Mesodermal cell (in vitro differentiated cells): ENCODE data around the gene OR8K3. TPM values are rescaled to one million over a fixed set of nuclear protein-coding genes. Genes with fewer than 3 reads are reported as not detected.

Experiments used
- H3K27ac ChIP-seq: 2 replicates; pipeline ENCODE4 v1.7.0; 2013; ENCODE audit warnings: mild to moderate bottlenecking, low read depth, low read length, moderate library complexity; ENCODE audit not compliant: severe bottlenecking
- H3K36me3 ChIP-seq: 2 replicates; pipeline ENCODE4 v1.7.1; 2013; ENCODE audit warnings: mild to moderate bottlenecking, low read length, moderate library complexity; ENCODE audit not compliant: control insufficient read depth, insufficient read depth
- H3K4me1 ChIP-seq: one replicate; pipeline ENCODE4 v1.7.1; 2013; ENCODE audit warnings: mild to moderate bottlenecking, low read length; ENCODE audit not compliant: insufficient read depth, control insufficient read depth, poor library complexity, severe bottlenecking
- H3K4me3 ChIP-seq: 2 replicates; pipeline ENCODE4 v1.7.0; 2013; ENCODE audit warnings: low read length, control low read depth, mild to moderate bottlenecking; ENCODE audit not compliant: insufficient read depth, poor library complexity, severe bottlenecking; ENCODE audit errors: extremely low read depth
- H3K9me3 ChIP-seq: 2 replicates; pipeline ENCODE4 v1.7.1; 2013; ENCODE audit warnings: mild to moderate bottlenecking, low read length, moderate library complexity; ENCODE audit not compliant: control insufficient read depth
- WGBS, 2 experiments: methylation state at CpG; one replicate each; pipeline ENCODE4 v1.1.5; 2013; ENCODE audit warnings: missing lambda C conversion rate in 2 of 2; ENCODE audit not compliant: insufficient coverage in 2 of 2; 5-methylcytosine and 5-hydroxymethylcytosine counted together
- polyA plus RNA-seq, 2 experiments: library from polyadenylated mRNA; stranded (reverse); fragments of 50-300 nt; gene quantifications; one replicate each; pipeline ENCODE4 v1.2.3, GENCODE V29; 2013

Gene OR8K3
- polyA plus RNA-seq (2013, experiment 1 of 2): not detected
- not detected for polyA plus RNA-seq (2013, experiment 2 of 2)

- no peaks in the 10 kb centered on the region for H3K36me3 ChIP-seq
- no peaks in the 10 kb centered on the region for H3K4me1 ChIP-seq
- H3K4me3 ChIP-seq: no peak within 1 kb of the TSS
- no peaks in the 10 kb centered on the region for H3K9me3 ChIP-seq
- no peak within 1 kb of the TSS for H3K27ac ChIP-seq
Measured at GRCh38 chr11:56314844-56315243, at the start of gene OR8K3. Gene OR8K3 (plus strand): TSS chr11:56315144. CDS start chr11:56318307, 3,163 bp downstream.

GRCh38 chr11:56271092-56271491 is 43.9 kb upstream of the OR8K3 start:
- Histone ChIP-seq H3K4me3 (no peak overlapping the region), H3K36me3 (no peaks in the 10 kb centered on the region), H3K27ac (no peak overlapping the region), H3K4me1 (no peaks in the 10 kb centered on the region), H3K9me3 (no peaks in the 10 kb centered on the region)
- WGBS, 2 experiments: 29% methylated on average over 1 of the region's 3 CpGs; no CpG with 5 or more reads in 1 of the 2 experiments

- no peak within 1 kb of the TSS for H3K27ac ChIP-seq
- no peak within 1 kb of the TSS for H3K4me3 ChIP-seq
- no peaks in the 10 kb centered on the region for H3K36me3 ChIP-seq
- no peaks in the 10 kb centered on the region for H3K9me3 ChIP-seq
- no peaks in the 10 kb centered on the region for H3K4me1 ChIP-seq
Measured at GRCh38 chr11:56273854-56274253, 41.1 kb upstream of the OR8K3 start, which contains the start of gene OR5T1. Gene OR5T1 (plus strand): TSS chr11:56274154. CDS start chr11:56275639, 1,485 bp downstream.

- WGBS, 2 experiments: no CpG with 5 or more reads among the region's 2 CpGs
- H3K36me3 ChIP-seq: no peaks in the 10 kb centered on the region
- no peak within 1 kb of the TSS for H3K27ac ChIP-seq
- H3K9me3 ChIP-seq: no peaks in the 10 kb centered on the region
- no peak within 1 kb of the TSS for H3K4me3 ChIP-seq
- no peaks in the 10 kb centered on the region for H3K4me1 ChIP-seq
Measured at GRCh38 chr11:56292154-56292553, 22.8 kb upstream of the OR8K3 start, which contains the start of gene OR8H1. Gene OR8H1 (minus strand): TSS chr11:56292254. CDS start chr11:56291062, 1,192 bp downstream.

GRCh38 chr11:56296898-56297297 is 18.0 kb upstream of the OR8K3 start:
- H3K36me3 ChIP-seq: no peaks in the 10 kb centered on the region
- no peak overlapping the region for H3K27ac ChIP-seq
- no peak overlapping the region for H3K4me3 ChIP-seq
- WGBS, 2 experiments: 80 to 93% methylated on average over 2 to 4 of the region's 4 CpGs
- no peaks in the 10 kb centered on the region for H3K4me1 ChIP-seq
- H3K9me3 ChIP-seq: no peaks in the 10 kb centered on the region

GRCh38 chr11:56307836-56308235 is 7.1 kb upstream of the OR8K3 start:
- WGBS, 2 experiments: 89 to 94% methylated on average over 3 of the region's 3 CpGs
- no peaks in the 10 kb centered on the region for H3K9me3 ChIP-seq
- H3K4me1 ChIP-seq: no peaks in the 10 kb centered on the region
- H3K27ac ChIP-seq: no peak overlapping the region
- no peaks in the 10 kb centered on the region for H3K36me3 ChIP-seq
- H3K4me3 ChIP-seq: no peak overlapping the region

GRCh38 chr11:56331861-56332491 is 17.0 kb downstream of the OR8K3 start:
- Histone ChIP-seq H3K4me1 (peaks cover 6% of the 10 kb centered on the region), H3K9me3 (no peaks in the 10 kb centered on the region), H3K27ac (no peak overlapping the region), H3K36me3 (no peaks in the 10 kb centered on the region), H3K4me3 (no peak overlapping the region)
- 93 to 96% methylated on average over 28 of the region's 34 CpGs for WGBS, 2 experiments

- Histone ChIP-seq H3K4me3 (no peak overlapping the region), H3K36me3 (no peaks in the 10 kb centered on the region), H3K9me3 (no peaks in the 10 kb centered on the region), H3K27ac (peak overlapping the region; percentile 55), H3K4me1 (peaks cover 11% of the 10 kb centered on the region)
- 88 to 94% methylated on average over 2 to 3 of the region's 3 CpGs for WGBS, 2 experiments
Measured at GRCh38 chr11:56333156-56333555, 18.2 kb downstream of the OR8K3 start.

- H3K9me3 ChIP-seq: no peaks in the 10 kb centered on the region
- no peak overlapping the region for H3K27ac ChIP-seq
- no peak overlapping the region for H3K4me3 ChIP-seq
- H3K4me1 ChIP-seq: peaks cover 7% of the 10 kb centered on the region
- H3K36me3 ChIP-seq: no peaks in the 10 kb centered on the region
Measured at GRCh38 chr11:56340289-56340688, 25.3 kb downstream of the OR8K3 start.

- 80 to 100% methylated on average over 1 of the region's 1 CpG for WGBS, 2 experiments
- Histone ChIP-seq H3K36me3 (no peaks in the 10 kb centered on the region), H3K9me3 (no peaks in the 10 kb centered on the region), H3K4me1 (no peaks in the 10 kb centered on the region), H3K27ac (no peak within 1 kb of the TSS), H3K4me3 (no peak within 1 kb of the TSS)
Measured at GRCh38 chr11:56345739-56346138, 30.8 kb downstream of the OR8K3 start, which contains the start of gene OR8K1. Gene OR8K1 (plus strand): TSS chr11:56346039. CDS start chr11:56346039, 0 bp downstream.

- no peaks in the 10 kb centered on the region for H3K9me3 ChIP-seq
- no peak within 1 kb of the TSS for H3K4me3 ChIP-seq
Measured at GRCh38 chr11:56353991-56354390, 39.0 kb downstream of the OR8K3 start, which contains the start of gene OR8J1. Gene OR8J1 (plus strand): TSS chr11:56354291. CDS start chr11:56360247, 5,956 bp downstream.

More at GRCh38 chr11:56353991-56354390, 39.0 kb downstream of the OR8K3 start, which contains the start of gene OR8J1:
- Histone ChIP-seq H3K4me1 (no peaks in the 10 kb centered on the region), H3K36me3 (no peaks in the 10 kb centered on the region), H3K27ac (no peak within 1 kb of the TSS)
- 80% methylated on average over 1 of the region's 2 CpGs; no CpG with 5 or more reads in 1 of the 2 experiments for WGBS, 2 experiments
